CD14-positive monocyte (primary cell): ENCODE results near the gene CRABP2. TPM values are rescaled to one million over a fixed set of nuclear protein-coding genes. Genes with fewer than 3 reads are reported as not detected.

ENCODE experiments used
- DNase-seq, 3 donors: peaks; one replicate each; pipeline ENCODE4 v3.0.0-alpha.2; 2011 to 2022
- H2AFZ ChIP-seq: 2 replicates; pipeline ENCODE4 v1.6.0; 2012; ENCODE audit warnings: mild to moderate bottlenecking, low read depth, low read length, inconsistent platforms; ENCODE audit not compliant: insufficient read depth, poor library complexity, severe bottlenecking
- H3K27ac ChIP-seq, 2 donors: 1 replicate in 1 of 2; 2 replicates in 1 of 2; pipeline ENCODE4 v1.5.1; 2012 to 2013; ENCODE audit warnings: low read length in 2 of 2, control low read depth in 1 of 2, inconsistent platforms in 1 of 2, low read depth in 1 of 2, mild to moderate bottlenecking in 1 of 2
- H3K27me3 ChIP-seq, 2 donors: one replicate each; pipeline versions ENCODE4 v1.6.0 to v1.6.1; 2011 to 2013; ENCODE audit warnings: low read length in 2 of 2; ENCODE audit not compliant: control insufficient read depth in 2 of 2, insufficient read depth in 2 of 2
- H3K36me3 ChIP-seq, 2 donors: replicated peaks in 1 of 2; 1 replicate in 1 of 2; 2 replicates in 1 of 2; pipeline versions ENCODE4 v1.5.1 to v1.6.1; 2012 to 2013; ENCODE audit warnings: low read length in 2 of 2, control low read depth in 1 of 2, inconsistent platforms in 1 of 2, mild to moderate bottlenecking in 1 of 2; ENCODE audit not compliant: insufficient read depth in 2 of 2, control insufficient read depth in 1 of 2
- H3K4me1 ChIP-seq, 2 donors: 1 replicate in 1 of 2; 2 replicates in 1 of 2; pipeline versions ENCODE4 v1.5.1 to v1.6.1; 2012 to 2013; ENCODE audit warnings: low read length in 2 of 2, control low read depth in 1 of 2, inconsistent platforms in 1 of 2, mild to moderate bottlenecking in 1 of 2, moderate library complexity in 1 of 2; ENCODE audit not compliant: insufficient read depth in 2 of 2, control insufficient read depth in 1 of 2
- H3K4me2 ChIP-seq: replicated peaks from 2 replicates; pipeline ENCODE3; 2012; ENCODE audit warnings: low read length, moderate library complexity, mild to moderate bottlenecking; ENCODE audit not compliant: poor library complexity, severe bottlenecking; ENCODE audit errors: extremely low read depth
- H3K4me3 ChIP-seq, 3 experiments: fragments of 200-600 bp in 1 of 3; sonication (generic) in 1 of 3; replicated peaks in 1 of 3; 1 replicate in 2 of 3; 2 replicates in 1 of 3; pipeline ENCODE4 v1.5.1; 2011 to 2013; ENCODE audit warnings: low read length in 3 of 3, mild to moderate bottlenecking in 3 of 3, control low read depth in 2 of 3, low read depth in 2 of 3, inconsistent platforms in 1 of 3, moderate library complexity in 1 of 3
- H3K79me2 ChIP-seq: 2 replicates; pipeline ENCODE4 v1.6.0; 2012; ENCODE audit warnings: mild to moderate bottlenecking, control low read depth, inconsistent platforms, low read length, moderate library complexity; ENCODE audit not compliant: insufficient read depth
- H3K9ac ChIP-seq: 2 replicates; pipeline ENCODE4 v1.6.0; 2017; ENCODE audit warnings: low read length, mild to moderate bottlenecking; ENCODE audit not compliant: insufficient read depth, poor library complexity, severe bottlenecking
- H3K9me3 ChIP-seq, 2 donors: replicated peaks in 1 of 2; 1 replicate in 1 of 2; 2 replicates in 1 of 2; pipeline versions ENCODE4 v1.5.1 to v1.6.1; 2012 to 2013; ENCODE audit warnings: low read length in 2 of 2, control low read depth in 1 of 2; ENCODE audit not compliant: control insufficient read depth in 1 of 2, insufficient read depth in 1 of 2
- H4K20me1 ChIP-seq: 2 replicates; pipeline ENCODE4 v1.6.0; 2012; ENCODE audit warnings: mild to moderate bottlenecking, low read length, control low read depth, moderate library complexity; ENCODE audit not compliant: insufficient read depth
- H3K27ac Mint-ChIP-seq, 7 donors: one replicate each; pipeline ENCODE4 v1.8.0; 2020; ENCODE audit warnings: mild to moderate bottlenecking in 7 of 7, mixed read lengths in 7 of 7, moderate library complexity in 6 of 7, inconsistent platforms in 2 of 7
- H3K27me3 Mint-ChIP-seq, 3 donors: one replicate each; pipeline ENCODE4 v1.8.0; 2021 to 2022; ENCODE audit warnings: low read depth in 3 of 3, mild to moderate bottlenecking in 3 of 3, mixed read lengths in 3 of 3, moderate library complexity in 3 of 3, inconsistent platforms in 1 of 3
- H3K36me3 Mint-ChIP-seq, 2 donors: one replicate each; pipeline ENCODE4 v1.8.0; 2020; ENCODE audit warnings: mixed read lengths in 2 of 2, inconsistent platforms in 1 of 2, mild to moderate bottlenecking in 1 of 2
- H3K4me1 Mint-ChIP-seq: one replicate; pipeline ENCODE4 v1.8.0; 2020; ENCODE audit warnings: mild to moderate bottlenecking, mixed read lengths
- H3K4me3 Mint-ChIP-seq, 2 donors: one replicate each; pipeline ENCODE4 v1.8.0; 2020; ENCODE audit warnings: mild to moderate bottlenecking in 2 of 2, mixed read lengths in 2 of 2, moderate library complexity in 1 of 2
- H3K9me3 Mint-ChIP-seq, 7 donors: one replicate each; pipeline ENCODE4 v1.8.0; 2020 to 2022; ENCODE audit warnings: mixed read lengths in 7 of 7, mild to moderate bottlenecking in 6 of 7, moderate library complexity in 6 of 7, inconsistent platforms in 2 of 7
- CTCF ChIP-seq: fragments of 200-600 bp; IDR thresholded peaks from one replicate; pipeline ENCODE4 v1.8.0; 2022; ENCODE audit warnings: antibody characterized with exemption, mild to moderate bottlenecking
- WGBS: methylation state at CpG from one replicate; pipeline ENCODE4 v1.1.5; 2013; ENCODE audit warnings: missing lambda C conversion rate; ENCODE audit not compliant: insufficient coverage; 5-methylcytosine and 5-hydroxymethylcytosine counted together
- intact Hi-C, 2 donors: fragments of 100-400 bp; cut with micrococcal nuclease; formaldehyde crosslinking; loops; one replicate each; pipeline versions ENCODE4 v1.15.0 to v1.15.1; 2023
- polyA plus RNA-seq, 3 donors: library from polyadenylated mRNA; depleted of rRNA in 1 of 3; unstranded in 2 of 3; stranded (reverse) in 1 of 3; fragments of 300-500 nt in 2 of 3; fragments of >200 nt in 1 of 3; fragmentation: Illumina TruSeq in 2 of 3; gene quantifications; 1 replicate in 2 of 3; 2 replicates in 1 of 3; pipeline ENCODE4 v1.2.3, GENCODE V29; 2012 to 2021

The CRABP2 gene
- polyA plus RNA-seq, 3 donors = 0.23 to 1.8 TPM; not detected in 1

DNA sequence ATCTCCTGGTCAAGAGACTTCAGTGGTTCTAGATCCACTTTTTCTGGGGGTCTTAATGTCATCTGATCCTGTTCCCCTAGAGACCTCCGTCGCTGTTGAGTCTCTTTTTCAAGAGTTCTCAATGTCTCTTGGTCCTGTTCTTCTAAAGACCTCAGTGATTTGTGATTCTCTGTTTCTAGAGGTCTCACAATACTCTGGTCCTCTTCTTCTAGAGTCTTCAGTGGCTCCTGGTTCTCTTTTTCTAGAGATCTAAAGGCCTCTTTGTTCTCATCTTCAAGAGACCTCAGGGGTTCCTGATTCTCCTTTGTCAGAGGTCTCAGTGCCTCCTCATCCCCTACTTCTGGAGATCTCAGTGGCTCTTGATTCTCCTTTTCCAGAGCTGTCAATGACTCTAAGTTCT lies 33.6 kb downstream of the CRABP2 start:
- Mint-ChIP-seq H3K27me3 (peaks cover 38 to 70% (median 49%) of the 10 kb centered on the region in 3 donors), H3K9me3 (peaks cover 0 to 5% (median 1%) of the 10 kb centered on the region in 7 donors), H3K4me1 (no peaks in the 10 kb centered on the region), H3K36me3 (no peaks in the 10 kb centered on the region), H3K4me3 (no peak overlapping the region), H3K27ac (no peak overlapping the region)
- no peaks in the 10 kb centered on the region for H3K4me1 ChIP-seq
- no peaks in the 10 kb centered on the region for H4K20me1 ChIP-seq
- H3K9me3 ChIP-seq = peaks cover 0 to 5% of the 10 kb centered on the region in 2 donors
- no peaks in the 10 kb centered on the region for H3K36me3 ChIP-seq
- TF ChIP-seq CTCF = no peak
- no peak overlapping the region for H3K4me2 ChIP-seq
- DNase-seq = no peak
- WGBS = no CpG with 5 or more reads among the region's 2 CpGs
- intact Hi-C loops = loop anchor here in 1 of 2 donors (10.0 kb wide), 1 partner anchor 47 kb away; no protein-coding TSS in a partner anchor
- no peak overlapping the region for H3K4me3 ChIP-seq
- H3K9ac ChIP-seq = no peak overlapping the region
- H3K79me2 ChIP-seq = no peaks in the 10 kb centered on the region
- no peak overlapping the region for H2AFZ ChIP-seq
- no peak overlapping the region for H3K27ac ChIP-seq
- peaks cover 8 to 46% of the 10 kb centered on the region in 2 donors for H3K27me3 ChIP-seq

DNA sequence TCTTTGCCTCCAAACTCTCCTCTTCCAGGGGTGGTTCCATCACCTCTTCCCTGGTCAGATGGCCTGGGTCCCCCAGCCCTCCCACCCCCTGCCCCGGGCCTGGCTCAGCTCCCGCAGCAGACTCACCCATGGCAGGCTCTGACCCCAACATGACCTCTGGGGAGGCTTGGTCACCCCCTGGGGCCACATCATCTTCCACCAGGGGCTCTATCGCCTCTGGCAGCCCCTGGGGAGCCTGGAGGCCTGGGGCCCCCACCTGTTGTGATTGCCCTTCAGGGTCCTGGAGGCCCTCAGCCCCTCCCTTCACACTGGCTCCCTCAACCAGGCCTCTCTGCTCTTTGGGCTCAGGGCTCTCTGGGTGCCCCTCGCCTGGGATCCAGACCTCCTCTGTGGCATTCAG lies 34.6 kb downstream of the CRABP2 start:
- Histone ChIP-seq H2AFZ (no peak overlapping the region), H3K36me3 (no peaks in the 10 kb centered on the region), H3K79me2 (no peaks in the 10 kb centered on the region), H4K20me1 (no peaks in the 10 kb centered on the region), H3K9ac (no peak overlapping the region), H3K4me2 (no peak overlapping the region), H3K27ac (no peak overlapping the region), H3K27me3 (peaks cover 6 to 39% of the 10 kb centered on the region in 2 donors), H3K4me3 (no peak overlapping the region), H3K4me1 (peaks cover 0 to 7% of the 10 kb centered on the region in 2 donors), H3K9me3 (no peaks in the 10 kb centered on the region)
- Mint-ChIP-seq H3K27ac (no peak overlapping the region), H3K27me3 (peaks cover 36 to 66% (median 42%) of the 10 kb centered on the region in 3 donors), H3K36me3 (no peaks in the 10 kb centered on the region), H3K4me1 (peaks cover 1% of the 10 kb centered on the region), H3K9me3 (peaks cover 0 to 4% (median 0%) of the 10 kb centered on the region in 7 donors), H3K4me3 (no peak overlapping the region)
- intact Hi-C loops = loop anchor here in 1 of 2 donors (10.0 kb wide), 1 partner anchor 46 kb away; no protein-coding TSS in a partner anchor
- DNase-seq = no peak
- TF ChIP-seq CTCF = no peak
- 53% methylated on average over 3 of the region's 4 CpGs for WGBS
